ENCODE data around the gene PAN3.
A peak's percentile ranks its signal among the peaks of the same experiment; 100 is the strongest.
"Not testable (repeated sequence)": the region's sequence is repeated elsewhere in the genome, so short reads cannot be mapped to it uniquely, and the experiment has no call there.

Gene PAN3, protein sequence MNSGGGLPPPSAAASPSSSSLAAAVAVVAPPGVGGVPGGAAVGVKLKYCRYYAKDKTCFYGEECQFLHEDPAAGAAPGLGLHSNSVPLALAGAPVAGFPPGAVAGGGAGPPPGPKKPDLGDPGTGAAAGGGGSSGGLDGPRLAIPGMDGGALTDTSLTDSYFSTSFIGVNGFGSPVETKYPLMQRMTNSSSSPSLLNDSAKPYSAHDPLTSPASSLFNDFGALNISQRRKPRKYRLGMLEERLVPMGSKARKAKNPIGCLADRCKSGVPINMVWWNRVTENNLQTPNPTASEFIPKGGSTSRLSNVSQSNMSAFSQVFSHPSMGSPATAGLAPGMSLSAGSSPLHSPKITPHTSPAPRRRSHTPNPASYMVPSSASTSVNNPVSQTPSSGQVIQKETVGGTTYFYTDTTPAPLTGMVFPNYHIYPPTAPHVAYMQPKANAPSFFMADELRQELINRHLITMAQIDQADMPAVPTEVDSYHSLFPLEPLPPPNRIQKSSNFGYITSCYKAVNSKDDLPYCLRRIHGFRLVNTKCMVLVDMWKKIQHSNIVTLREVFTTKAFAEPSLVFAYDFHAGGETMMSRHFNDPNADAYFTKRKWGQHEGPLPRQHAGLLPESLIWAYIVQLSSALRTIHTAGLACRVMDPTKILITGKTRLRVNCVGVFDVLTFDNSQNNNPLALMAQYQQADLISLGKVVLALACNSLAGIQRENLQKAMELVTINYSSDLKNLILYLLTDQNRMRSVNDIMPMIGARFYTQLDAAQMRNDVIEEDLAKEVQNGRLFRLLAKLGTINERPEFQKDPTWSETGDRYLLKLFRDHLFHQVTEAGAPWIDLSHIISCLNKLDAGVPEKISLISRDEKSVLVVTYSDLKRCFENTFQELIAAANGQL

DNA sequence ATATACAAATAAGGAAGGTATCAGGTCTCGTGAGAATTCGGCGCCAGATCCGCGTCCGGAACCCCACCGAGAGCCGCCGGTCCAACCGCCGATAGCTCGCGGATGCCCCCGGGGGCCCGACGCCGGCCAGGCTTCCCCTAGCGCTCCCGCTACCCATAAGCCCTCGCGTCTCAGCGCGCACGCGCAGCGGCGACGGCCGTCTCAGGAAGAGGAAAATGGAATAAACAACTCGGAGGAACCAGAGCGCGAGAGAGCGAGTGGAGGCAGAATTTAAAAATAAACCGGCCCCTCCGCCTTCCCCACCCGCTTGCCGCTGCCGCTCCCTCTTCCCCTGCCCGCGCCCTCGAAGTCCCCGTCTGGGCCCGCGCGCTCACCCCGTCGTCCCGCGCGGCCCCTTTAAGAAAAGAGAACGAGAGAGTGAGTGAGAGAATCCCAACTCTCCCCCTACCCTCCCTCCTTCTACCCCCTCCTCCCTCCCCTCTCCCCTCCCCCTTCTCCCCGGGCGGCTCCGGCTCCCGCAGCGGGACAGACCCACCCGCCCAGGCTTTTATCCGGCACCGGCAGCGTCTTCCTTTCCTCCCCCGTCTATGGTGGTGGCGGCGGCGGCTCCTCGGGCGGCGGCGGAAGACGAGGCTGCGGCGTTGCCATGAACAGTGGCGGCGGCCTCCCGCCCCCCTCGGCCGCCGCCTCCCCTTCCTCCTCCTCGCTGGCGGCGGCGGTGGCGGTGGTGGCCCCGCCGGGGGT, at the start of gene PAN3:
Gene PAN3 (plus strand): TSS at position 534 of the 744 bp plus-strand sequence. CDS start 113 bp downstream, at position 647.
- DNase-seq = peak; percentile 71

DNA sequence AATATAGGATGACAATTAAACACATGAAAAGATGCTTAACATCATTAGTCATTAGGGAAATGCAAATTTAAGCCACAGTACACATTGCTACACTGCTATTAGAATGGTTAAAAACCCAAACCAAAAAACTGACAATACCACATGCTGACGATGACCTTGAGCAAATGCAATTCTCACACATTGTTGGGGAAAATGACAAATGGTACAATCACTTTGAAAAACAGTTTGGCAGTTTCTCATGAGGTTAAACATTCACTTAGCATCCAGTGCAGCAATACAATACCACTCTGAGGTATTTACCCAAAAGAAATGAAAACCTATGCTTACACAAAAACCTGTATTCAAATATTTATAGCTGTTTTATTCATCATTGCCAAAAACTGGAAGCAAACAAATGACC, 49.3 kb upstream of the PAN3 start:
- DNase-seq = no peak

DNA sequence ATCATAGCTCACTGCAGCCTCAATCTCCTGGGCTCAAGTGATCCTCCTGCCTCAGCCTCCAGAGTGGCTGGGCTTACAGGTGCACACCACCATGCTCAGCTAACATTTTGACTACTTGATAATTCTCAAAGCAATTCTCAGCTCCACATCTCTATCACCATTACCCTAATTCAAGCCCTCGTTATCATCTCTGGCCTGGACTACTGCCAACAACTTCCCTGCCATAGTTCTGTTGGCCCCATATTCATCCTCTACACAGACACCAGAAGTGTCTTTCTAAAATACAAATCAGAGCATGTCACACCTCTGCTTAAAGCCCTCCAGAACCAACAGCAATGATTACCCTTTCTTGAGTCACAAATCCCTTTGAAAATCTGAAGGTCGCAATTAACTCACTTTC, 45.9 kb upstream of the PAN3 start:
- DNase-seq = no peak

GRCh38 chr13:28093881-28094280, 44.5 kb upstream of the PAN3 start:
- no peak for DNase-seq

DNA sequence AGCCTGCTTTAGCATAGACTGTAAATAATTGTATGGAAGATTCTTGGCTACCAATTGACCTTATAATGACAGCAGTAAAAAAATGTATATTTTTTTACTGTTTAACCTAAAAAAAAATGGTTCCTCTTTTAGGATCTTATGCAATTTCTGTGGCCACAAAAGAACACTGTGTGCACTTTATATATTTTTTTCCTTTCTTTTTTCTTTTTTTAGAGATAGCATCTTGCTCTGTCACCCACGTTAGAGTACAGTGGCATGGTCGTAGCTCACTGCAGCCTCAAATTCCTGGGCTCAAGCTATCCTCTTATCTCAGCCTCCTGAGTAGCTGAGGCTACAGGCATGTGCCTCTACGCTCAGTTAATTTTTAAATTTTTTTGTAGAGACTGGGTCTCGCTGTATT, 44.0 kb upstream of the PAN3 start:
- DNase-seq = no peak

DNA sequence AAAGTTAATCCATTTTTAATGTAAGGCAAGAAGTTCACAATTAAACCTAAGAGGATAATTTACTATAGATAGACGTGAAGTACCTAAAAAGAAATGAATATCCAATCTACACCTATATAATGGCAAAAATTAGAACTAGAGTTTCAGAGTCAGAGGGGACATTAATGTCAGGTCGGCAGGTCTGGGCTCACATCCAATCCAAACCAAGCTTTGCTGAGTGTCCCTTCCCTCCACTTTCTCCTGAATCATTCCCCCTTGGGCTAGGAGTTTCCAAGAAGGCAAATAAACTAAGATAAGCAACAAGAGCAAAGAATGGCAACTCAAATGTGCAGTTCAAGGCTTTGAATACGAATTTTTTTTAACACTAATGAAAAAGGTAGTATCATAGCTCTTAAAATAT, 40.8 kb upstream of the PAN3 start:
- DNase-seq = no peak

DNA sequence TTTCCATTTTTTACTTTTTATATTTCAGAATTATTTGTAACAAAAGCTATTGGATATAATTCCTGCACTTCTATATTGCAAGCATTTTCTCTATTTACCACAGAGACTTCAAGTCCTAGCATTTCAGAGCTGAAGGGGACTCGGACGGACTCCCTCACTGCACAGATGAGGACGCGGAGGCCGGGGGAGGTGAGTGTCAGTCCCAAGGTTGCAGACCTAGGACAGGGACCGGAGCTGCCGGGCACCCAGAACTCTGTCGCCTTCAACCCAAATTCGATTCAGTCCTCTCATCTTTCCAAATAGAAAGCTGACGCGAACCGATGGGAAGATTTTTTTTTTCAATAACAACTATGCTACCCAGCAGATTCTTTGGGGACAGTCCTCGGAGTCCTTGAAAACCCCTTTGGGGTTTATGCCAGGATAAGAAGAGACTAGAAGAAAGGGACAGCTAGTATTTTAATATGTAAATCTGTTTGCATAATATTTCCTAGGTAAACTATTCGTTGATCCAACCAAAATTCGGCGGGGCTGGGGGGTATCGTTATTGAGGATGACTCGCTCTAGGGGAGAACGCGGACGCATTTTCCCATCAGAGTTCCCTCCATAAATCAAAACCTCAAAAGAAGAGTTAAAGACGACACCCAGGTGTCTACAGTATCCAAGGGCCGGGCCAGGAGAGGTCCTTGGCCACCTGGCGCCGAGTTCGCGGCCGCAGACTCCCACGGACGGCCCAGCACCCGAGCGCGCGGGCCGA, 38.8 kb upstream of the PAN3 start:
- no peak for DNase-seq

DNA sequence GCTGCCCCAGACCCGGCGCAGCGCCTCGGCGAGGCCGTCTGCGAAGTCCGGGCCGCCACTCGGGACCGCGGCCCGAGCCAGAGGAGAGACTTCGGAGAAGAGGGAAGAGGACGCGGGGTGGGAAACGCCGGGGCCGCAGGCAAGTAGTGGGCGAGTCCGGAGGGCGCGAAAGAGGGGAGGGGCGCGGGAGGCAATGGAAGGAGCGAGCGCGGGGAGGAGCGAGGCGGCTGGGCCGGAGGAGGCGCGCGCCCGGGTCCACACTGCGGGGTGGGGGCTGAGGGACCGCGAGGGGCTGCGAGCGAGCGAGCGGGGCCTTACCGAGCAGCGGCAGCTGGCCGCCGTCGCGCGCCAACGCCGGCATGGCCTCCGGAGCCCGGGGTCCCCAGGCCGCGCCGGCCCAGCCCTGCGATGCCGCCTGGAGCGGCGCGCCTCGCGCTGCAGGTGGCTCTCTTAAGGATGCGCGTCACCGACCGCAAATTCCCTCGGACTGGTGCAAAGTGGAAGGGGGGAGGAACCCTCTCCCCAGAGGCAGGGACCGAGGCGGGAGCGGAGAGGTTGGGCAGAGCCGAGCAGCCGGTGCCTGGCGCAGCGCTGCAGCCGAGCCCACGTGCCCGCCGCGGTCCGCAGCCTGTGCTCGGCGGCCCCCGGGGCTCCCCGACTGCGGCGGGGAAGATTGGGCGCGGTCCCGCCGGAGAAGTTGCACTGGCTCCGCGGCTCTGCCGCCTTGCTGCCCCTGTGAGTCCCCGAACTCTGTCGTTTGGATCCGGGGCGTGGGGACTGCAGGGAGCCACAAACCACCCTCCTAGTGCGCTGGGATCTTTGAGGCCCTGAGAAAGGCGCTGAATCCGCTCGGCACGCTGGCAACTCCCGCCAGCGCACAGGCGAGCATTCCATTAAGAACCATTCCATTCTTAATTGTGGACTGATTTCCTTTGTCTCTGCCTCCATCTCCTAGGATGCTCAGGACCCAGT, 37.9 kb upstream of the PAN3 start, which contains the start of gene FLT3:
Gene FLT3 (minus strand): TSS at position 427 of the 972 bp plus-strand sequence. CDS start 66 bp downstream, at position 361.
- no peak for DNase-seq

DNA sequence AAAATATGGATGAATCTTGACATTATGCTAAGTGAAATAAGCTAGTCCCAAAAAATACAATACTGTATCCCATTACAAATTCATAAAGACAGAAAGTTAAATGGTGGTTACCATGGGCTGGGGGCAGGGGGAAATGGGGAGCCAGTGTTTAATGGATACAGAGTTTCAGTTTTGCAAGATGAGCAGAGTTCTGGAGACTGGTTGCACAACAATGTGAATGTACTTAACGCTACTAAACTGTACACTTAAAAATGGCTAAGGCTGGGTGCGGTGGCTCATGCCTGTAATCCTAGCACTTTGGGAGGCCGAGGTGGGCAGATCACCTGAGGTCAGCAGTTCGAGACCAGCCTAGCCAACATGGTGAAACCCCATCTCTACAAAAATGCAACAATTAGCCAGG, 36.5 kb upstream of the PAN3 start:
- not testable (repeated sequence) for DNase-seq

DNA sequence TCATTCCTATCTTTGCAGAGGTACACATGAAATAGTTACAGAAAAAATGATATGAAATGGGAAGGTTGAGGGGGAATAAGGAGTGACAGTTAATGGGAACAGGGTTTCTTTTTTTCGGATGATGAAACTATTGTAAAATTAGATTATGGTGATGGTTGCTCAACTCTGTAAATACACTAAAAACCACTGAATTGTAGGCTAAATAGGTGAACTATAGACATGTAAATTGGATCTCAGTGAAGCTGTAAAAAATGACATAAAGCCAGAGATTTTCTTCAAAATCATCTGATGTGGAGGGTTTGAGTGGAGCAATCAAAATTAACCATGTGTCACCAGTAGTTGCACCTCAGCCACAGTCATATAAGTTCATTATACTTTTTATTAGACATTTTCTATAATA, 31.4 kb upstream of the PAN3 start:
- no peak for DNase-seq

GRCh38 chr13:28110414-28110813, 27.9 kb upstream of the PAN3 start:
- DNase-seq = no peak

GRCh38 chr13:28116736-28117135, 21.6 kb upstream of the PAN3 start:
- DNase-seq = no peak

GRCh38 chr13:28117689-28118377, 20.5 kb upstream of the PAN3 start:
- no peak for DNase-seq

DNA sequence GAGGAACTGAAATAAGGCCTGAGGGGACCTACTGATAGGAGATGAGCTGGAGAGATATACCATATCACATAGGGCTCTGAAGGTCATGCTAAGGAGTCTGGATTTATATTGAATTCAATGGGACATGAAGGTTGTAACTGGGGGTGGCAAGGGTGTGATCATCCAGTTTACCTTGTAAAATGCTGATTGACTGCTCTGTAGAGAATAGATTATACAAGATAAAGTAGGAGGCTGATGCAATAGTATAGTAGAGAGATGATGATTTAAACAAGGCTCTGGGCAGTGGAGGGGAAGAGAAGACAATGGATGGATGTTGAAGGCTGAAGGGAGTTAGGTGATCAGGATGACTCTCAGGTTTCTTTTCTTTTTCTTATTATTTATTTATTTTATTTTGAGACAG, 18.0 kb upstream of the PAN3 start:
- no peak for DNase-seq

DNA sequence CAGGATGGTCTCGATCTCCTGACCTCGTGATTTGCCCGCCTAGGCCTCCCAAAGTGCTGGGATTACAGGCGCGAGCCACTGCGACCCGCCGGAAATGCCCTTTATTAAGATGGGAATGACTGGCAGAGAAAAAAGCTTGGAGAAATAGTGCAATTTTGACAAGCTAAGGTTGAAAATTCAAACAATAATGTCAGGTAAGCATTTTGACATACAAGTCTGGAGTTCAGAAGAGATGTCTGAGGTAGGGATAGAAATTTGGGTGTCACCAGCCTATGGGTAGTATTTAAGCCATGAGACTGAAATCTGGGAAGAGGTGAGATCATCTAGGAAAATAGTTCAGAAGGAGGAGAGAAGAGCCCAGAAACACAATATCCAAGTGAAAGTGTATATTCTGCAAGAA, 17.1 kb upstream of the PAN3 start:
- no peak for DNase-seq

GRCh38 chr13:28128030-28128429, 10.3 kb upstream of the PAN3 start:
- DNase-seq = no peak

DNA sequence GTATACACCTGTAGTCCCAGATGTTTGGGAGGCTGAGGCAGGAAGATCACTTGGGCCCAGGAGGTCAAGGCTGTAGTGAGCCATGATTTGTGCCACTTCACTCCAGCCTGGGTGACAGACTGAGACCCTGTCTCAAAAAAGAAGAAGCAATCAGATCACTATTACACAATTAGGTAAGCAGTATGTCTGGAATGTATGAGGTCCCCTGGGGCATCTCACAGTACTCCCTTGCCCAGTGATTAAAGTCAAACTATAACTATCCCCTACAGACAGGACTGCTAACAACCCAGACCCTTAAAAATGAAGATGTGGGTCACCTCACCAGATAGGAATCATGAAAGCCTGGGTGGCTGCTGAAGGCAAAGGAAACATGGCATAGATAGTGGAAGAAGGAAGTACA, 9.4 kb upstream of the PAN3 start:
- no peak for DNase-seq

- DNase-seq = no peak
Observed at GRCh38 chr13:28129911-28130693, 8.2 kb upstream of the PAN3 start.

- no peak for DNase-seq
Observed at GRCh38 chr13:28131646-28132045, 6.7 kb upstream of the PAN3 start.

- DNase-seq = no peak
Observed at GRCh38 chr13:28136916-28137315, 1.4 kb upstream of the PAN3 start.

Measured in NCI-H2227 treated with DMSO at 0.1 percent for 48 hours (cell line).